ENCODE data around the gene RADIL.
A peak's percentile ranks its signal among the peaks of the same experiment; 100 is the strongest.

DNA sequence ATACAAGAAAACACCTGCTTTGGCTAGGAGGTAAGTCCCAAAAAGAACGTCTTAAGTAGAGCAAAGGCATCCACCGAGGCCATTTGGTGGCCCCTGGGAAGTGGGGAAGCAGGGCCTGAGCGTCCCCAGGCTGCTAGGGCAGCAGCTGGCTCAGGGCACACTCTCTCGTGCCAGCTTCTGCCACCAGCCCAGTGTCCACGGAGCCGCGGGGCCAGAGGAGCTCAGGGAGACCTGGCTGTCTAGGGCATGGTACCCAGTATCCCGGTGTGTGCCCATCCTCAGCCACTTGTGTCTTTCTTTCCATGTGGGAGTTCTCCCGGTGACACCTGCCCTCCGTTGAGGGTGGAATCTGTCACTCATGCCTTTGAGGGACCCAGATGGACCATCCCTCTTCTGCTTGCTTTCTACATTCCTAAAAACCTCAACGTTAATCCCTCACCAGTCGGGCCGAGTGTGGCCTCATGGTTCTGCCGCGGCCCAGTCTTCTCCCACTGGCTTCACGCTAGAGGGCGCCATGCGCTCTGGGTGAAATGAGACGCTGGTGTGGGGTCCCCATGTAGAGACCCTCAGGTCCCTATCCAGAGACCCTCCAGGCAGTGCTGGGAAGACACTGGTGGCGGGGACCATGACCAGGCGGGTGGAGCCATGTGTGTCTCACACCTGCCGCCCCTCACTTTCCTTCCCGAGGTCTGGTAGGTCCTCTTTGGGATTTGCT lies 117.6 kb downstream of the RADIL start:
- TF ChIP-seq, protein P1, sequence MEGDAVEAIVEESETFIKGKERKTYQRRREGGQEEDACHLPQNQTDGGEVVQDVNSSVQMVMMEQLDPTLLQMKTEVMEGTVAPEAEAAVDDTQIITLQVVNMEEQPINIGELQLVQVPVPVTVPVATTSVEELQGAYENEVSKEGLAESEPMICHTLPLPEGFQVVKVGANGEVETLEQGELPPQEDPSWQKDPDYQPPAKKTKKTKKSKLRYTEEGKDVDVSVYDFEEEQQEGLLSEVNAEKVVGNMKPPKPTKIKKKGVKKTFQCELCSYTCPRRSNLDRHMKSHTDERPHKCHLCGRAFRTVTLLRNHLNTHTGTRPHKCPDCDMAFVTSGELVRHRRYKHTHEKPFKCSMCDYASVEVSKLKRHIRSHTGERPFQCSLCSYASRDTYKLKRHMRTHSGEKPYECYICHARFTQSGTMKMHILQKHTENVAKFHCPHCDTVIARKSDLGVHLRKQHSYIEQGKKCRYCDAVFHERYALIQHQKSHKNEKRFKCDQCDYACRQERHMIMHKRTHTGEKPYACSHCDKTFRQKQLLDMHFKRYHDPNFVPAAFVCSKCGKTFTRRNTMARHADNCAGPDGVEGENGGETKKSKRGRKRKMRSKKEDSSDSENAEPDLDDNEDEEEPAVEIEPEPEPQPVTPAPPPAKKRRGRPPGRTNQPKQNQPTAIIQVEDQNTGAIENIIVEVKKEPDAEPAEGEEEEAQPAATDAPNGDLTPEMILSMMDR (IDR thresholded peaks at IDR 0.05), result peak in 2 of 5 experiments; percentile 13 to 25
- no peak for TF ChIP-seq POLR2A (IDR thresholded peaks at IDR 0.05)
- no peak for TF ChIP-seq EP300 (IDR thresholded peaks at IDR 0.05)

Data from tibial nerve (tissue), 4 donors.